ENCODE data around the gene MRGPRF.
"Not testable (repeated sequence)": the region's sequence is repeated elsewhere in the genome, so short reads cannot be mapped to it uniquely, and the experiment has no call there.

The MRGPRF gene

DNA sequence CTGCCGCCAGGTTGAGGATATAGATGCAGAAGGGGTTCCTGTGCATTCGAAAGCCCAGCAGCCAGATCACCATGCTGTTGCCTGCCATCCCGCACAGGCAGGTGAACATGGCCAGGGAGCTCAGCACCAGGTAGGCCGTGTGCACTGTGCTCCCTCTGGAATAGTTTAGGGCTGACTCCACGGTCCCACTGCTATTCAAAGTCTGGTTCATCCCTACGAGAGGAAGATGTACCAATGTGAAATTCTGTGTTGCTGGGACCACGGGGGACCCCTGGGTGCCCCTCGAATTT lies 32.3 kb downstream of the MRGPRF start, which contains the start of gene MRGPRD:
Gene MRGPRD, minus strand, starts transcription at position 211 of the 290 bp plus-strand sequence. Its CDS starts 0 bp downstream, at position 211.
- DNase-seq: no peak

GRCh38 chr11:68979931-68980775 lies 32.9 kb downstream of the MRGPRF start:
- DNase-seq: no peak

DNA sequence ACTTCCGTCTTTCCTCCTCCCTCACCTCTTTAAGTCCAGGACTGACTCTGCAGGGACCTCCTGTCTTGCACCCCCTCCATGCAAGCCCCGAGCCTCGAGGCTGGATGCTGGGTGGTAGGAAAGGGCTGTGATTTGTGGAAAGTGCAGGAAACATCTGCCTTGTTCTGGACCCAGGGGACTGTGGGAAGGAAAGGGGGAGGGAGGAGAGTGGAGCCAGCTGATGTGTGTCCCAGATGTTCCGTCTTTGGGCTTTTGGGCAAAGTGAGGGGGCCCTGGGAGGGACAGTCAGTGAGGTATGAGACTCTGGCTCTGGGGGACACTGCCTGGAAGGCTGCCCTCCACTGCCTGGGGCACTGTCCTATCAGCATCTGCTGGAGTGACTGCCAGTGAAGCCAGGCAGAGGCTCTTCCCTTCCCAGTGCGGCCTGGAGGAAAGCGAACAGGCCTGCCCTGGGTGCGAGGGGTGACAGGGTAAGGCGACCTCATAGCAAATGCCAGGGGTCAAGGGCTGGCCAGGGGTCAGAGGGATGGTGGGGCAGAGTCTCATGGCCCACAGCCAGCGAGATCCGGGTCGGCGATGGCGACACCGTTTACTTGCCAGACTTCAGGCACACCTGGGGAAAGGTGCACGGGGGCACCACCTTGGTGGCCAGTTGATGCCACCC lies 34.0 kb downstream of the MRGPRF start:
- DNase-seq: no peak

DNA sequence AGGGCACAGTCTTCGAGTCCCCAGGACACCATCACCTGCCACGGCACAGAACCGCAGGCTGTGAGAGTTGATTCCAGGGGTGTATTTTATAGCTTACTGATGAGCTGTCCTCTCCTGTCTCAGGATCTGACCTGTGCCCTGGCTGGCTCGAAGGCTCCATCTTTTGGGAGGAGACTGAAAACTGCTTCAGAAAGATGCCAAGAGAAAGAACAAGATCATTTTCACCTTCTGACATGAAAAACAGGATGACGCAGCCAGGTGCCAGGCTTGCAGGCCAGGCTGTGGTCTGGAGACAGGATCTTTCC lies 34.5 kb downstream of the MRGPRF start:
- DNase-seq: no peak

GRCh38 chr11:68977781-68978625 lies 35.0 kb downstream of the MRGPRF start:
- DNase-seq: no peak

DNA sequence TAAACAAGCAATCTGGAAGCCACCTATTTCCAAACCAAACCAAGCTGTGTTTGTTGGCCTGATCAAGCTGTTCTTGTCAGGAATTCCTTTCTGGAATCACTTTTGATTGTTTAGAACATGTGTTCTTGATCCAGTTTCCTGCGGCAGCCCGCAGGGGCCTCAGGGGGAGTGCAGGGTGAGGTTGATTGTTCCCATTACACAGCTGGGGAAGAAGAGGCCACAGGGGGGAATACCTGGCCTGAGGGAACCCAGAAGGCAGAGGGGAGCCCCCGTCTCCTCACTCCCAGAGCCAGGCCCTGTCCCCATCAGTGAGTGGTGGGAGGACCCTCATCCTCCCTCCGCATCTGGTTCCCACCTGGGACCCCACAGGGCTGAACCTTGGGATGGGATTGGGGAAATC lies 36.5 kb downstream of the MRGPRF start:
- no peak for DNase-seq

DNA sequence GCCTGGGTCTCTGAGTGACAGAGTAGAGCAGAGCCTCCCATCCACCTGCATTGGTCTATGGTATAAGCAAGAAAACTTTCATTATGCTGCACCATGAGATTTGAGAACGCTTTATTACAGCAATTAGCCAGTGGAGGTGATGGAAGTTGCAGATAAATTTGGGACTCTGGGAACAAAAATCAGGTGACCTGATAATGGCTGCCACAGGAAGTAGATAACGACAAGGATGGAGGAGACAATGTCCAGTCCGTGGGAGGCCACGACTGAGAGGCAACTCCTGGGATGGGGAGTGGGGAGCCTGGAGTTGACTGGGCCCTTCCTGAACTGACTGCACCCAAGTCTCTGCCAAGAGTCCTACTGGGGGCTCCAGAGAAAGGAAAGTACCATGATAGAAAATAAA lies 37.0 kb downstream of the MRGPRF start:
- DNase-seq: no peak

DNA sequence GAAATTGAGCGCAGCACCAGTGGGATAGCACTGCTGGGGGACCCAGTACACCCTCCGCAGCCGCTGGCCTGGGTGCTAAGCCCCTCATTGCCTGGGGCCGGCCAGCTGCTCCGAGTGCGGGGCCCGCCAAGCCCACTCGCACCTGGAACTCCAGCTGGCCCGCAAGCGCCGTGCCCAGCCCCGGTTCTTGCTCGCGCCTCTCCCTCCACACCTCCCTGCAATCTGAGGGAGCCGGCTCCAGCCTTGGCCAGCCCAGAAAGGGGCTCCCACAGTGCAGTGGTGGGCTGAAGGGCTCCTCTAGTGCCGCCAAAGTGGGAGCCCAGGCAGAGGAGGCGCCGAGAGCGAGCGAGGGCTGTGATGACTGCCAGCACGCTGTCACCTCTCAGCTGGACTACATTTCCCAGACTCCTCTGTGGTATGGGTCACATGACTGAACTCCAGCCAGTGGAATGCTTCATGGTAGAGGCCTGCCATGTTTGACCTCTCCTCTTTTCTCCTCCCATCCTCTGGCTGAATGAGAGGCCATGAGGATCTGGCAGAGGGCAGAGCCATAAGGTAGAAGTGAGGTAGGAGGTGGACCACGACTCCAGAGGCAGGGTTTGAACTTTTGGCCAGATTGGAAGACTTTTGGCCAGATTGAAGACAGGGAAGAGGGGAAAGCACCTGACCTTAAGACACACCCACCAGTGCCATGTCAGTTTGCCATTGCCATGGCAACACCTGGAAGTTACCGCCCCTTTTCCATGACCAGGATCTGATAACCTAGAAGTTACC lies 38.4 kb downstream of the MRGPRF start:
- DNase-seq: no peak

DNA sequence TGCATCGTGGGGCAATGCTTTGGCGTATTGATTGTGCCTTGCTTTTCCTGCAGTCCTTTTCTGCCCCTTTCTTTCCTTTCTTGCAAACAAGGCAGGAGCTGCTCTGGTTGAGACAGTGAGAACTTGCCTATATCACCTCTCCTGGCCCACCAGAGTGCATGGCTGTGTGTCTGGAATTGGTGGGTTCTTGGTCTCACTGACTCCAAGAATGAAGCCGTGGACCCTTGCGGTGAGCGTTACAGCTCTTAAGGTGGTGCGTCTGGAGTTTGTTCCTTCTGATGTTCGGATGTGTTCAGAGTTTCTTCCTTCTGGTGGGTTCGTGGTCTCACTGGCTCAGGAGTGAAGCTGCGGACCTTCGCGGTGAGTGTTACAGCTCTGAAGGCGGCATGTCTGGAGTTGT lies 39.3 kb downstream of the MRGPRF start:
- DNase-seq: not testable (repeated sequence)

GRCh38 chr11:68973219-68973618 lies 39.8 kb downstream of the MRGPRF start:
- no peak for DNase-seq

DNA sequence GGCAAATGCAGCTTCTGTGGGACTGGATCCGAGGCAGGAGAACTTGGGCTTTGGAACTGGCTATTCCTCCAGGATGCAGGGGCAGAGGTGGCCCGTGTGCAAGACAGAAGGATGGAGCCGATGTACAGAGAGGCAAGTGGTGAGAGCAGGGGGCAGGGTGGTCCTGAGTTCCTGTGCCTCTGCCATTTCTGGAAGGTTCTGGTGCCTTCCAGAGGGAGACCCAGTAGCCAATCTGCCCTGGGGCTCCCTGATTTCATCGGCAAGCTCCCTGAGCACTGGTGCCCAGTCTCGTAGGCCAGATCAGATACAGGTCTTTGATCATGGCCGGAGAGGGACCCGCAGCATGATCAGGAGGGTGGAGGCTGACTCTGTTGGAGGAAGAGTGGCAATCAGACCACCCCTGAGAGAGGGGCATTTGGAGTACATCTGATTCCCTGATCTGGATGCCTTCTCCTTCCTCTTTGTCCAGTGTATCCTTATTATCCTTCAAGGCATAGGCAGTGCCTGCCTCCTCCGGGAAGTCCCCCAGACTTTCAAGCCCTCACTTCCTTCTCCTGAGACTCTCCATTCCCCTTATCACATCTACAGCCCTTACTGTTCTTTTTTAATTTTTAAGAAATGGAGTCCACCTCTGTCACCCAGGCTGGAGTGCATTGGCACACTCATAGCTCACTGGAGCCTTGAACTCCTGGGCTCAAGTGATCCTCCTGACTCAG lies 42.0 kb downstream of the MRGPRF start:
- DNase-seq: no peak

- no peak for DNase-seq
Measured at GRCh38 chr11:68969386-68969785, 43.7 kb downstream of the MRGPRF start.

GRCh38 chr11:68968306-68969250 lies 44.5 kb downstream of the MRGPRF start:
- DNase-seq: no peak

DNA sequence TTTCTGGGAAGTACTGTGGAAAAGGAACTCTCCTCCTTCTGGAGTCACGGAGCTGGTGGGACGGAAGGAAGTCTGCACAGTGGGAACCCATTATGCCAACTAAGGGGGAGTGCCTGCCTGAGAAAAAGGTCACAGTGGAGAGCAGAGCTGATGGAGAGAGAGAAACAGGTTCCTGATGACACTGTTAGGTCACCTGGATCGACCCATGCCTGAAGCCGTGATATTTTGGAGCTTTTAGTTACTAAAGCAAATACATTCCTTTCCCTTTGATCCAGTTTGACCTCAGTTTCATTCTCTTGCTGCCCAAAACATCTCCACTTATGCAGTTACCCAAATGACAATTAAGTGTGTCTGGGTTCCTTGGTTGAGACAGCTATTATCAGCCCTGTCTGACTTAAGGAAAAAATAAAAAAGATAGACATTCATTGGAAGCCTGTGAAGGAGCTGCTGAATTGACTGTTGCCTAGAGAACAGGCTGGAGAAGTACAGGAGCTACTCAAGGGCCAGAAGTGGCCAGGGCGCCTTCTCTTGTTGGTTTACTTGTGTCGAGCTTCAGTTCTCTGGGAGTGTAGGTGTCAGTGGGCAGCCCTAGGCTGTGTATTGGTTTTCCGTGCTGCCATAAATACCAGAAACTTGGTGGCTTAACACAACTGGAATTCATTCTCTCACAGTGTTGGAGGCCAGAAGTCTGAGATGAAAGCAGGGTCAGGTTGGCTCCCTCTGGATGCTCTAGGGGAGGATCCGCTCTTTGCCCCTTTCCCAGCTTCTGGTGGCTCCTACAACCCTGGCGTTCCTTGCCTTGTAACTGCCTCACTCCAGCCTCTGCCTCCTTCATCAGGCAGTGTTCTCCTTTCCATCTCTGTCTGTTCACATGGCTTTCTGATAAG lies 45.9 kb downstream of the MRGPRF start:
- no peak for DNase-seq

DNA sequence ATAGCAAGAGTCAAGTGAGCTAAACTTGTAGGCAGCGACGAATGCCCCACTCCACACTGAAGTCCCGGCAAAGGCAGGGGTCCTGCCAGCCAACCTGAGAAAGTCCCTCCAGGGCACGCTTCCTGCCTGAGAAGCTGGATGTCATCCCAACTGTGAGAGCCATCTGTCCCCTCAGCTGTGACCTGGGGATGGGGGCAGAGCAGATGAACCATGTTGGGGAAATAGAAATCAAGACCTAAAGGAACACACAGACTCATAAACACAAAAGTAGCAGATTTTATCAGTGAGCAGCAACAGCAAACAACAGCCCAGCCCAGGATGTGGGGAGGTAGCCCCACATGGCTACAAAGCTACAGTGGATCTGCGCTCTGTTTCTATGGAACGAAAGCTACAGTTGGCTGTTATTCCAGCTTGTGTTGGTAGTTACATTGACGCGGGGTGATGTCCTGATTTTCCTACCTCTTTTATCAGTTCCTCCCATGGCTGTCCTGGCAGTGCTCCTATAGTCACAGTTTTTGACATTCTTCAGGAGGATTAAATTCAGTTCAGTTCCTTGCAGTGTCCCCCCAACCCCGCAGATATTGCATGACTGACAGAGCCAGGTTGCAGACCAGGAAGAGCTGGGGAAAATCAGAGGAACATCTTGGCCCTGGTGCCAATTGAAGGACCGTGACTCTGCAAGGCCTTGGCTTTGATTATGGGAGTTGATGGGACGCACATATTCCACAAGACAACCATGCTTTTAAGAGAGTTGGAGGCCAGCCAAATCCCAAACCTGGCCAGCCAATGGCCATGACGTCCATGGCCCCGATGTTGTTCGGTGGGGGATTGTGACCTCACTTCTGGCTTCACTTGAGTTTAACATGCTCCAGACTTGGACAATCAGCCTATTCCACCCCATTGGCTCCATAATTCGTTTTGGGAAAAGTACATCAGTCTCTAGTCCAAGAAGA lies 46.9 kb downstream of the MRGPRF start:
- DNase-seq: no peak

- no peak for DNase-seq
Measured at GRCh38 chr11:68963779-68964178, 49.3 kb downstream of the MRGPRF start.

- no peak for DNase-seq
Measured at GRCh38 chr11:68962527-68963250, 50.4 kb downstream of the MRGPRF start.

- no peak for DNase-seq
Measured at GRCh38 chr11:68961245-68961644, 51.8 kb downstream of the MRGPRF start.
